NT2/D1 (cell line): ENCODE measurements around the gene PATJ.
"Not testable (repeated sequence)": the region's sequence is repeated elsewhere in the genome, so short reads cannot be mapped to it uniquely, and the experiment has no call there.

Experiments used
- DNase-seq: peaks from one replicate; pipeline ENCODE4 v3.0.0-alpha.2; 2011; ENCODE audit warnings: low read depth, low spot score
- H3K27me3 ChIP-seq: 2 replicates; pipeline ENCODE4 v1.6.0; 2011; ENCODE audit warnings: mild to moderate bottlenecking; ENCODE audit not compliant: insufficient read length, insufficient read depth
- H3K36me3 ChIP-seq: 2 replicates; pipeline ENCODE4 v1.6.1; 2011; ENCODE audit warnings: mild to moderate bottlenecking, low read length, mixed read lengths; ENCODE audit not compliant: insufficient read depth, insufficient read length
- H3K4me1 ChIP-seq: 2 replicates; pipeline ENCODE4 v1.5.1; 2011; ENCODE audit not compliant: insufficient read depth, insufficient read length
- H3K4me3 ChIP-seq: 2 replicates; pipeline ENCODE4 v1.5.1; 2011; ENCODE audit warnings: low read depth; ENCODE audit not compliant: insufficient read length
- H3K9ac ChIP-seq: 2 replicates; pipeline ENCODE4 v1.6.0; 2011; ENCODE audit warnings: low read depth; ENCODE audit not compliant: insufficient read length
- H3K9me3 ChIP-seq: 2 replicates; pipeline ENCODE4 v1.5.1; 2011; ENCODE audit warnings: mild to moderate bottlenecking, low read length; ENCODE audit not compliant: insufficient read depth
- SUZ12 ChIP-seq: IDR thresholded peaks from 2 replicates; pipeline ENCODE4 v1.6.1; 2011; ENCODE audit not compliant: insufficient read length, insufficient read depth; ENCODE audit errors: extremely low read depth
- YY1 ChIP-seq: IDR thresholded peaks from 2 replicates; pipeline ENCODE4 v1.6.1; 2011; ENCODE audit not compliant: insufficient read length, insufficient read depth
- ZNF274 ChIP-seq: IDR thresholded peaks from 2 replicates; pipeline ENCODE4 v1.6.1; 2011; ENCODE audit warnings: mild to moderate bottlenecking, low read depth, low read length

The PATJ gene

GRCh38 chr1:62175568-62176179, 433.4 kb downstream of the PATJ start:
- Histone ChIP-seq H3K4me3 (no peak overlapping the region), H3K27me3 (no peaks in the 10 kb centered on the region), H3K9ac (no peak overlapping the region), H3K36me3 (no peaks in the 10 kb centered on the region), H3K4me1 (no peaks in the 10 kb centered on the region), H3K9me3 (no peaks in the 10 kb centered on the region)
- TF ChIP-seq YY1 (no peak), SUZ12 (no peak), ZNF274 (no peak)
- peak; percentile 66 for DNase-seq

GRCh38 chr1:62176597-62177312, 434.5 kb downstream of the PATJ start:
- no peaks in the 10 kb centered on the region for H3K27me3 ChIP-seq
- no peaks in the 10 kb centered on the region for H3K36me3 ChIP-seq
- TF ChIP-seq SUZ12: no peak
- no peak overlapping the region for H3K4me3 ChIP-seq
- H3K9me3 ChIP-seq: no peaks in the 10 kb centered on the region
- H3K9ac ChIP-seq: no peak overlapping the region
- no peaks in the 10 kb centered on the region for H3K4me1 ChIP-seq
- DNase-seq: no peak

- Histone ChIP-seq H3K27me3 (no peaks in the 10 kb centered on the region), H3K4me3 (no peak overlapping the region), H3K4me1 (no peaks in the 10 kb centered on the region), H3K36me3 (no peaks in the 10 kb centered on the region), H3K9ac (no peak overlapping the region), H3K9me3 (no peaks in the 10 kb centered on the region)
- no peak for TF ChIP-seq SUZ12
- TF ChIP-seq ZNF274: no peak
- TF ChIP-seq YY1: no peak
- DNase-seq: no peak
These were observed 435.3 kb downstream of the PATJ start for GRCh38 chr1:62177621-62178020.

- H3K4me3 ChIP-seq: no peak overlapping the region
- DNase-seq: no peak
- TF ChIP-seq ZNF274 (no peak), YY1 (no peak), SUZ12 (no peak)
- H3K9me3 ChIP-seq: no peaks in the 10 kb centered on the region
- no peak overlapping the region for H3K9ac ChIP-seq
- no peaks in the 10 kb centered on the region for H3K27me3 ChIP-seq
- H3K4me1 ChIP-seq: no peaks in the 10 kb centered on the region
- H3K36me3 ChIP-seq: no peaks in the 10 kb centered on the region
These were observed 436.1 kb downstream of the PATJ start for GRCh38 chr1:62178372-62178771.

GRCh38 chr1:62180054-62180453, 437.8 kb downstream of the PATJ start:
- H3K36me3 ChIP-seq, H3K4me3 ChIP-seq, H3K27me3 ChIP-seq, DNase-seq, H3K9ac ChIP-seq, H3K4me1 ChIP-seq, H3K9me3 ChIP-seq: not testable (repeated sequence)

GRCh38 chr1:62180639-62181038, 438.4 kb downstream of the PATJ start:
- H3K4me3 ChIP-seq: no peak overlapping the region
- H3K4me1 ChIP-seq: peaks cover 3% of the 10 kb centered on the region
- no peak for DNase-seq
- no peak overlapping the region for H3K9ac ChIP-seq
- no peak for TF ChIP-seq ZNF274
- TF ChIP-seq SUZ12: no peak
- TF ChIP-seq YY1: no peak
- H3K27me3 ChIP-seq: no peaks in the 10 kb centered on the region
- no peaks in the 10 kb centered on the region for H3K9me3 ChIP-seq
- H3K36me3 ChIP-seq: no peaks in the 10 kb centered on the region

- H3K4me3 ChIP-seq: no peak overlapping the region
- H3K36me3 ChIP-seq: no peaks in the 10 kb centered on the region
- no peak overlapping the region for H3K9ac ChIP-seq
- H3K4me1 ChIP-seq: peaks cover 3% of the 10 kb centered on the region
- H3K9me3 ChIP-seq: no peaks in the 10 kb centered on the region
- TF ChIP-seq YY1 (no peak), ZNF274 (no peak), SUZ12 (no peak)
- DNase-seq: peak; percentile 72
- no peaks in the 10 kb centered on the region for H3K27me3 ChIP-seq
These were observed 439.3 kb downstream of the PATJ start for GRCh38 chr1:62181532-62181931.

GRCh38 chr1:62182157-62182556, 439.9 kb downstream of the PATJ start:
- not testable (repeated sequence) for H3K4me1 ChIP-seq, H3K4me3 ChIP-seq, H3K9ac ChIP-seq, DNase-seq, H3K36me3 ChIP-seq, H3K9me3 ChIP-seq, H3K27me3 ChIP-seq

GRCh38 chr1:62183164-62184020, 441.1 kb downstream of the PATJ start:
- H3K4me1 ChIP-seq, H3K9ac ChIP-seq, H3K4me3 ChIP-seq, DNase-seq, H3K36me3 ChIP-seq, H3K27me3 ChIP-seq, H3K9me3 ChIP-seq: not testable (repeated sequence)
